Adrenal gland (tissue), 12 donors: ENCODE results near the gene SZT2. TPM values are rescaled to one million over a fixed set of nuclear protein-coding genes. Genes with fewer than 3 reads are reported as not detected.
A peak's percentile ranks its signal among the peaks of the same experiment; 100 is the strongest.
"Not testable (repeated sequence)": the region's sequence is repeated elsewhere in the genome, so short reads cannot be mapped to it uniquely, and the experiment has no call there.

ENCODE experiments used
- DNase-seq, 7 donors: peaks; one replicate each; pipeline ENCODE4 v3.0.0-alpha.2; 2019 to 2020
- H3K27ac ChIP-seq, 5 donors: fragments of 200-600 bp; sonication (generic) in 4 of 5; 1 replicate in 3 of 5; 2 replicates in 2 of 5; pipeline versions ENCODE4 v1.5.1 to v1.8.0; 2016 to 2020; ENCODE audit warnings: mild to moderate bottlenecking in 1 of 5
- H3K27me3 ChIP-seq: fragments of 200-600 bp; 2 replicates; pipeline ENCODE4 v1.8.0; 2021
- H3K36me3 ChIP-seq, 2 donors: fragments of 200-600 bp; replicated peaks in 1 of 2; 1 replicate in 1 of 2; 2 replicates in 1 of 2; pipeline versions ENCODE4 v1.5.1 to v1.8.0; 2018 to 2022
- H3K4me1 ChIP-seq, 2 donors: fragments of 200-600 bp; replicated peaks in 1 of 2; 1 replicate in 1 of 2; 2 replicates in 1 of 2; pipeline versions ENCODE4 v1.5.1 to v1.8.0; 2018 to 2021
- H3K4me3 ChIP-seq, 4 donors: fragments of 200-600 bp; sonication (generic) in 3 of 4; one replicate each; pipeline ENCODE4 v1.5.1; 2016 to 2018
- H3K9me3 ChIP-seq, 3 donors: fragments of 200-600 bp; sonication (generic) in 1 of 3; replicated peaks in 1 of 3; 1 replicate in 2 of 3; 2 replicates in 1 of 3; pipeline versions ENCODE4 v1.5.1 to v1.8.0; 2016 to 2021
- POLR2A ChIP-seq, 2 donors: fragments of 450-650 bp; IDR thresholded peaks; one replicate each; pipeline ENCODE4 v1.6.1; 2017; ENCODE audit warnings: antibody characterized with exemption in 2 of 2, mild to moderate bottlenecking in 2 of 2, moderate library complexity in 1 of 2
- WGBS, 4 donors: extraction: QIAGEN DNeasy Blood & Tissue Kit in 2 of 4; methylation state at CpG; one replicate each; pipeline versions ENCODE4 v1.1.5 to v1.1.7; 2013 to 2017; 5-methylcytosine and 5-hydroxymethylcytosine counted together
- intact Hi-C, 2 donors: fragments of 100-400 bp; cut with DNase I; formaldehyde crosslinking; loops; one replicate each; pipeline versions ENCODE4 v1.14.1 to v1.15.0; 2022 to 2023
- polyA plus RNA-seq, 3 donors: library from polyadenylated mRNA; stranded (reverse); fragments of 200-250 nt in 2 of 3; fragments of 350-450 nt in 1 of 3; fragmentation: Illumina TruSeq in 1 of 3; extraction: RNeasy Lipid Tissue Mini Kit (QIAGEN cat#74804) in 1 of 3; gene quantifications; one replicate each; pipeline ENCODE4 v1.2.3, GENCODE V29; 2013 to 2014
- total RNA-seq, 9 donors: library from RNA; depleted of rRNA in 4 of 9; stranded (reverse); fragments of >200 nt in 4 of 9; fragments of 120-200 nt in 1 of 9; fragmentation: NEBNext Ultra II Directional in 1 of 9; extraction: Animal tissue kit (Norgen Biotek cat#: 25700) in 1 of 9; gene quantifications; one replicate each; pipeline versions ENCODE4 v1.1.0 to v1.2.4, GENCODE V29; 2013 to 2023
- TF ChIP-seq, protein P1 (sequence below), 6 experiments: fragments of 450-650 bp in 4 of 6; fragments of 200-600 bp in 2 of 6; sonication (generic) in 1 of 6; IDR thresholded peaks; 1 replicate in 5 of 6; 2 replicates in 1 of 6; pipeline versions ENCODE4 v1.5.1 to v1.8.0; 2016 to 2021; ENCODE audit warnings: antibody characterized with exemption in 6 of 6, mild to moderate bottlenecking in 2 of 6, moderate library complexity in 1 of 6
- donor health status: healthy with polysubstance abuse.
- donor health status: Bipolar disorder and iron deficiency.
- donor health status: DM: yes; HTN: yes; CAD: no.
- donor health status: DM: no; HTN: no; CAD: no.
- donor health status: DM: no; HTN: no; CAD: no.
- donor health status: DM: yes; HTN: yes; CAD: no.

Gene SZT2
- total and polyA plus RNA-seq, 12 donors, result 12.2 to 106 (median 34.7) TPM

DNA sequence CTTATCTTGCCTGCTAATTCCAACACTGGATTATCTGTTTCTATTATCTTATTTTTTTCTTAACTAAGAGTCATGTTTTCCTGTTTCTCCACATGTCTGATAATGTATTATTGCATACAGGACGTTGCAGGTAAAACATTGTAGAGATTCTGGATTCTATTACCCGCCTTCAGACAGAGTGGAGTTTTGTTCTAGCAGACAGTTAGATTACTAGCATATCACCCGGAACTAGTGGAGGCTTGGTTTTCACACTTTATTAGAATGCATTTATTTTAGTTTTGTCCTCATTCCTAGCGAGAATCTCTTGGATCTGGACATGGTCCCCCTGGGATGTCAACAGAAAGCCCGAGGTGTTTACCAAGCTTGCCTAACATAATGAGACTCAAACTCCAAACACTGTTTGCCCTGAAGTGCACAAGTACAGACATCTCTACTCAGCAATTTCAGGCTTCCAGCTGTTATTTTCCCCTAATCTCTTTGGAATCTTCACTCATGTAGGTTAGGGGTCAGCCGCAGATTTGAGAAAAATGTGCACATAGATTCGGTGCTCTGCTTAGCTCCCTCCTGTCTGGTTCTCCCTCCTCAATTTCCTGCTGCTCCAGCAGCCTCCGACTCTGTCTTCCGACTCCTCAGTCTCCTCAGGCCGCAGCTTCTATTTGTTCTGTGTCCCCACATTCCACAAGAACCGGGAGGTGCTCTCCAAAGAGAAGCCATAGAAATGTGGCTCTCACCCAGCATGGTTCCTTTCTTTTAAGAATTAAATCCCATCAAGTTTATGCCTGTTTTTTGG lies 104.2 kb downstream of the SZT2 start:
- no peaks in the 10 kb centered on the region for H3K27me3 ChIP-seq
- TF ChIP-seq, protein P1, sequence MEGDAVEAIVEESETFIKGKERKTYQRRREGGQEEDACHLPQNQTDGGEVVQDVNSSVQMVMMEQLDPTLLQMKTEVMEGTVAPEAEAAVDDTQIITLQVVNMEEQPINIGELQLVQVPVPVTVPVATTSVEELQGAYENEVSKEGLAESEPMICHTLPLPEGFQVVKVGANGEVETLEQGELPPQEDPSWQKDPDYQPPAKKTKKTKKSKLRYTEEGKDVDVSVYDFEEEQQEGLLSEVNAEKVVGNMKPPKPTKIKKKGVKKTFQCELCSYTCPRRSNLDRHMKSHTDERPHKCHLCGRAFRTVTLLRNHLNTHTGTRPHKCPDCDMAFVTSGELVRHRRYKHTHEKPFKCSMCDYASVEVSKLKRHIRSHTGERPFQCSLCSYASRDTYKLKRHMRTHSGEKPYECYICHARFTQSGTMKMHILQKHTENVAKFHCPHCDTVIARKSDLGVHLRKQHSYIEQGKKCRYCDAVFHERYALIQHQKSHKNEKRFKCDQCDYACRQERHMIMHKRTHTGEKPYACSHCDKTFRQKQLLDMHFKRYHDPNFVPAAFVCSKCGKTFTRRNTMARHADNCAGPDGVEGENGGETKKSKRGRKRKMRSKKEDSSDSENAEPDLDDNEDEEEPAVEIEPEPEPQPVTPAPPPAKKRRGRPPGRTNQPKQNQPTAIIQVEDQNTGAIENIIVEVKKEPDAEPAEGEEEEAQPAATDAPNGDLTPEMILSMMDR (IDR thresholded peaks at IDR 0.05), result no peak
- TF ChIP-seq POLR2A (IDR thresholded peaks at IDR 0.05), result no peak
- intact Hi-C loops, result no loop called here
- H3K36me3 ChIP-seq, result no peaks in the 10 kb centered on the region
- H3K4me3 ChIP-seq, result no peak overlapping the region
- H3K9me3 ChIP-seq, result peaks cover 0 to 4% (median 3%) of the 10 kb centered on the region in 3 donors
- no peak for DNase-seq
- no peaks in the 10 kb centered on the region for H3K4me1 ChIP-seq
- no peak overlapping the region for H3K27ac ChIP-seq
- WGBS, 4 donors, result 54 to 60% (median 57%) methylated on average over 11 of the region's 11 CpGs

DNA sequence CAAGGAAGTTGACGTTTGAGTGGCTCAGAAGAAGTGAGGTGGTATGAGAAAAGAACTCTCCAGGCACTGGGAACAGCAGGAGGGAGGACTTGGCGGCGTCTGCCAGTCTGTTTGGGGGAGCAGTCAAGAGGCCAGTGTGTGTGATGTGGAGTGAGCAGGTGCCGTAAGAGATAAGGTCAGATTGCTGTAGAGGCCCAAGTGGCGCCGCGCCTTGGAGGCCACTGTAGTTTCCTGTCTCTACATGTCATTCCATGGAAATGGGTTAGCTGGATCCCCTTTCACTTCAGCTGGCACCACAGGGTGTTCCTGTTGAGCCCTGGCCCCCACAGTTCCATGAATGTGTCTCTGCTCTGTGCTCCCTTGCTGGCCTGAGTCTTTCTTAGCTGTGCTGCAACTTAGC lies 105.5 kb downstream of the SZT2 start:
- peaks cover 0 to 4% (median 3%) of the 10 kb centered on the region in 3 donors for H3K9me3 ChIP-seq
- no peak for DNase-seq
- no peaks in the 10 kb centered on the region for H3K4me1 ChIP-seq
- no peak for TF ChIP-seq POLR2A (IDR thresholded peaks at IDR 0.05)
- TF ChIP-seq, protein P1 (IDR thresholded peaks at IDR 0.05), result no peak
- no peak overlapping the region for H3K4me3 ChIP-seq
- no peaks in the 10 kb centered on the region for H3K36me3 ChIP-seq
- intact Hi-C loops, result no loop called here
- no peaks in the 10 kb centered on the region for H3K27me3 ChIP-seq
- 83 to 90% (median 90%) methylated on average over 6 to 7 of the region's 7 CpGs for WGBS, 4 donors
- no peak overlapping the region for H3K27ac ChIP-seq

DNA sequence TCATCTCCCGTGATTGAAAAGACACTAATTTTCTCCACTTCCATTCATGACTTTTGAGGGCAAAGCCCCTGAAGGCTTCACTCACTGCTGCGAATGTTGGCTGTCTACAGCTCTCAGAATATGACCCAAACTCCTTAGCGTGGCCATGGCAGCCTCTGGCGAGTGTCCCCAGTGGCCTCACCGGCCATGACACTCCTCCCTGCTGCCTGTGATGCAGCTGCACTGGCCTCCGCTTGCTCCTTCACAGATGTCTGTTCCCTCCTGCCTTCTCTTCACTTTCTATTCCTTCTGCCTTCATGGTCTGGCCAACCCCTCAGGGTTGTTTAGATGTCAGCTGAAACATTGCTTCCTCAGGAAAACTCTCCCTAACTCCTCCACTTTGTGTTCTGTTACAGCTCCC lies 110.2 kb downstream of the SZT2 start:
- TF ChIP-seq, protein P1 (IDR thresholded peaks at IDR 0.05), result no peak
- no peak for TF ChIP-seq POLR2A (IDR thresholded peaks at IDR 0.05)
- Histone ChIP-seq H3K27me3 (no peaks in the 10 kb centered on the region), H3K9me3 (no peaks in the 10 kb centered on the region), H3K27ac (no peak overlapping the region), H3K36me3 (no peaks in the 10 kb centered on the region), H3K4me1 (no peaks in the 10 kb centered on the region), H3K4me3 (no peak overlapping the region)
- intact Hi-C loops, result no loop called here
- peak in 1 of 7 donors; percentile 13 for DNase-seq
- WGBS, 4 donors, result 66 to 78% (median 73%) methylated on average over 6 of the region's 6 CpGs

DNA sequence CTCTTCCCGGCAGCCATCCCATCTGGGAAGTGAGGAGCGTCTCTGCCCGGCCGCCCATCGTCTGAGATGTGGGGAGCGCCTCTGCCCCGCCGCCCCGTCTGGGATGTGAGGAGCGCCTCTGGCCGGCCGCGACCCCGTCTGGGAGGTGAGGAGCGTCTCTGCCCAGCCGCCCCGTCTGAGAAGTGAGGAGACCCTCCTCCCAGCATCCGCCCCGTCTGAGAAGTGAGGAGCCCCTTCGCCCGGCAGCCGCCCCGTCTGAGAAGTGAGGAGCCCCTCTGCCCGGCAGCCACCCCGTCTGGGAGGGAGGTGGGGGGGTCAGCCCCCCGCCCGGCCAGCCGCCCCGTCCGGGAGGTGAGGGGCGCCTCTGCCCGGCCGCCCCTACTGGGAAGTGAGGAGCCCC lies 112.1 kb downstream of the SZT2 start:
- H3K27me3 ChIP-seq, H3K9me3 ChIP-seq, H3K4me3 ChIP-seq, H3K36me3 ChIP-seq, intact Hi-C loops, H3K4me1 ChIP-seq, H3K27ac ChIP-seq, DNase-seq: not testable (repeated sequence)
- WGBS, 4 donors, result 93 to 100% (median 95%) methylated on average over 3 to 20 of the region's 33 CpGs

DNA sequence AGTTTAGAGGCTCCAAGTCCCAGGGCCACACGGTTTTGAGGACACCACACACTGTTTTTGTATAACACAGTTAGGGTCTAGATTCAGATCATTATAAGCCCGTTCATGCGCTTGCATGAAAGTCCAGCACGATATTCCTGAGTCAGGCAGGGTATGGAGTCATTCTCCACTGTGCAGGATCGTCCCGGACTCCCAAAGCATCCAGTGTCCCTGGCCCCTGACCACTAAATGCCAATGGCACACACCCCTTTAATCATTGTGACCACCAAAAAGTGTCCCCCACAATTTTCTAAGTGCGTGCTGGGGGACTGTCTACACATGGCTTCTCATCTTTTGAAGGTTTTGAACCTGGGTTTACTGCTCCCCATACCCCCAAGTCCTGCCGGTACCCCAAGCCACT lies 113.8 kb downstream of the SZT2 start:
- H3K36me3 ChIP-seq, result no peaks in the 10 kb centered on the region
- WGBS, 4 donors, result 84 to 94% (median 88%) methylated on average over 7 to 8 of the region's 8 CpGs
- H3K4me1 ChIP-seq, result no peaks in the 10 kb centered on the region
- no peak overlapping the region for H3K4me3 ChIP-seq
- intact Hi-C loops, result no loop called here
- TF ChIP-seq POLR2A (IDR thresholded peaks at IDR 0.05), result no peak
- TF ChIP-seq, protein P1 (IDR thresholded peaks at IDR 0.05), result no peak
- no peaks in the 10 kb centered on the region for H3K9me3 ChIP-seq
- no peak overlapping the region for H3K27ac ChIP-seq
- no peak for DNase-seq
- H3K27me3 ChIP-seq, result no peaks in the 10 kb centered on the region
